HUDEP-2 (cell line): Measurements from ENCODE around the gene ARPC5.
A peak's percentile ranks its signal among the peaks of the same experiment; 100 is the strongest.
"Not testable (repeated sequence)": the region's sequence is repeated elsewhere in the genome, so short reads cannot be mapped to it uniquely, and the experiment has no call there.

Experiments used
- DNase-seq, 76 experiments: peaks; one replicate each; lab custom pipeline; 2025; ENCODE audit not compliant: unreplicated experiment in 76 of 76; lab: John Stamatoyannopoulos, UW

Gene ARPC5

DNA sequence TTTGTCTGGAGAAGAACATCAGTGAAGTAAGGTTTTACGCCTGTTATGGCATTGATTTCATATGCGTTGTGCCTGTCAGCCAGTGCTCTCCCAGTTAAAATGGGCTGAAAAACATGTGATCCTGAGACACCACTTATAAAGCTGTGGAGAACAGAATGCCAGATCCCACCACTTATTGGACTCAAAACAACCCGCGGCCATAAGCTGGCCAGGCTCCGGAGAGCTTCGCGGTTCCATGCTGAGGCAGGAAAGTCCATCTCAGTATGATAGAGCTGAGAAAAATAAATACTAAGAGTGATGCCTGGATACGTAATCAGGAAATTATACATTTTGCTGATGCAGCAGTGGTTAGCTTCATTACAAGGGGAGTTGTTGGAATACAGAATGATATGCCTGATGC is 12.5 kb upstream of the ARPC5 start:
- no peak for DNase-seq

GRCh38 chr1:183646776-183647175 is 11.2 kb upstream of the ARPC5 start:
- DNase-seq: no peak

- DNase-seq: peak in 27 of 76 experiments; percentile 1 to 55 (median 13)
Observed at GRCh38 chr1:183645531-183645930, 9.9 kb upstream of the ARPC5 start.

GRCh38 chr1:183642166-183642565 is 6.6 kb upstream of the ARPC5 start:
- DNase-seq: no peak

DNA sequence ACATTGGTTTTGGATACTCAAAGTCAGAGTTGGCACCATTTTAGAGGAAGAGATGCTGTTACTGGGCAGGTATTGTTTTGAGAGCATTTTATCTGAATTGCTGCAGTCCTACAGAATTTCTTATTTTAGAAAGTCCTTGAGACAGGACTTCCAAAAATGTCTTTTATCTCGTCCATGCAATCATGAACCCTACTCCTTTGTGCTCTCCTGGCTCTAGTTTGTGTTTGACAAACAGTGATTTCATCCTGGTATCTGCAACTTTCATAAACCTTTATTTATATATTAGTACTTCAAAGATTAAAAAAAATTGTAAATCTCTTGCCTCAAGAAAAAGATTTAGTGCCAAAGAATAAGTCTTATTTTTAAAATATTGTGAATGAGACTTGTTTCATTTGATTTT is 4.6 kb upstream of the ARPC5 start:
- no peak for DNase-seq

DNA sequence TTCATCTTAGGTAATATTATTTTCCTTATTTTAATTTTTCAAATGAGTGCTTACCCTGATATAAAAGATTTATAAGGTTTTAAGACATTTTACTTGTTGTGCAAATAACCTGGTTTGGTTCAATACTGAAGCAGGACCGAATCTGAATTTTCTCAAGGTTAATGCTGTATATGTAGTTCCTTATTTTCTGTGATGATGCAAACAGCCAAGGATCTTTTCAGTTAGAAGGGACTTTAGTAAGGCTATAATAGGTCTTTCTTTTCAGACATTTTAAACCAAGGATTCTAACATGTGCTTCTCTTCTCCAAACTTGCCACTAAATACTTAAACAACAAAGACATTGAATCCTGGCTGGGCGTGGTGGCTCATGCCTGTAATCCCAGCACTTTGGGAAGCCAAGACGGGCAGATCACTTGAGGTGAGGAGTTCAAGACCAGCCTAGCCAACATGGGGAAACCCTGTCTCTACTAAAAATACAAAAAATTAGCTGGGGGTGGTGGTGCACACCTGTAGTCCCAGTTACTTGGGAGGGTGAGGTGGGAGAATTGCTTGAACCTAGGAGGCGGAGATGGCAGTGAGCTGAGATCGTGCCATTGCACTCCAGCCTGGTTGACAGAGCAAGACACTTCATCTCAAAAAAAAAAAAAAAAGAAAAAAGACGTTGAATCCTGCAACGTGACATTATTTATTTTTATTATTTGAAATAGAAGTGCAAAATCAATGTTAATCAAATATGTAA is 3.2 kb upstream of the ARPC5 start:
- DNase-seq: no peak

GRCh38 chr1:183636783-183637182 is 1.2 kb upstream of the ARPC5 start:
- no peak for DNase-seq

- DNase-seq: no peak
Observed at GRCh38 chr1:183636334-183636682, 725 bp upstream of the ARPC5 start.

- peak in 5 of 76 experiments; percentile 1 to 35 (median 14) for DNase-seq
Observed at GRCh38 chr1:183635099-183635605, 431 bp downstream of the ARPC5 start.

- no peak for DNase-seq
Observed at GRCh38 chr1:183634429-183635065, 1.0 kb downstream of the ARPC5 start.

GRCh38 chr1:183633676-183634343 is 1.8 kb downstream of the ARPC5 start:
- peak in 21 of 76 experiments; percentile 5 to 52 (median 23) for DNase-seq

- peak in 2 of 76 experiments; percentile 4 to 8 for DNase-seq
Observed at GRCh38 chr1:183632964-183633363, 2.6 kb downstream of the ARPC5 start.

- no peak for DNase-seq
Observed at GRCh38 chr1:183632114-183632513, 3.5 kb downstream of the ARPC5 start.

GRCh38 chr1:183630748-183631147 is 4.8 kb downstream of the ARPC5 start:
- no peak for DNase-seq

GRCh38 chr1:183628537-183628936 is 7.0 kb downstream of the ARPC5 start:
- no peak for DNase-seq

- DNase-seq: not testable (repeated sequence)
Observed at GRCh38 chr1:183626236-183626635, 9.3 kb downstream of the ARPC5 start.

DNA sequence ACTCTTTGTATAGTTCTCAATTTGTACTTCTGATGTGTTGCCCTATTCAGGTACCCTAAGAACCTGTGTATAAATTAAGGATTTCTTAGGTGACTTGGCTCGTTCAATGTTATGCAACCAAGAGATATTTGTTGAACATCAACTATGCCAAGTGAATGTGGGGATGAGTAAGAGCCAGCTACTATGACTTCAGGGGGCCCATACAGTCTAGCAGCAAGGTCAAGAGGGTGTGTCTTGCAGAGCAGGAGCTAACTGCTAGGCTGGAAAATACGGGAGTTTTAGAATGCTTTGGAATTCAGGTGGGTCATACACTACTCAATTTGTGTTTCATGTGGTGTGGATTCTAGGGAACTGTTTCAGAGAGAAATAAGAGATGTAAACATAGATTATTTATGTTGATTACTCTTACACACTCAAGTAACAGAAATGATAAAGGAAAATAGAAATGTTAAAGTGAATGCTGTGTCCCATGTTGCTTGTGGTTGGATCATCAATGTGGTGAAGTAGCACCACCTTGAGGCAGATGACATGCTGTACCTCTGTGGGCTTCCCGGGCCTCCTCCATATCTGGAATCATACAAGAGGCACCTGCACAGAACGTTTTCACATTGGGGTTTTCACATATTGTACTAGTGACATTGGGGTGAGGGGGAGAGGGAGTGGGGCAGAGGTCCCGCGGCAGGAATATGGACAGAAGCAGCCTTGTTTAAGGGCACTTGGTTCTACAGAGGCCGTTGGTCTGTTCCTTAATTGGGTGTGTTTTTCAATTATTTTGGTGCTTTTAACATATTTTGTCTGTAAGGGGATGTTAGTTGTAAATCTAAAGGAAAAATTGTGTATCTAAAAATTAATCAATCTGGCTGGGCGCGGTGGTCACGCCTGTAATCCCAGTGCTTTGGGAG is 12.4 kb downstream of the ARPC5 start:
- DNase-seq: peak in 48 of 76 experiments; percentile 3 to 65 (median 24)

- DNase-seq: no peak
Observed at GRCh38 chr1:183622013-183622412, 13.6 kb downstream of the ARPC5 start.

DNA sequence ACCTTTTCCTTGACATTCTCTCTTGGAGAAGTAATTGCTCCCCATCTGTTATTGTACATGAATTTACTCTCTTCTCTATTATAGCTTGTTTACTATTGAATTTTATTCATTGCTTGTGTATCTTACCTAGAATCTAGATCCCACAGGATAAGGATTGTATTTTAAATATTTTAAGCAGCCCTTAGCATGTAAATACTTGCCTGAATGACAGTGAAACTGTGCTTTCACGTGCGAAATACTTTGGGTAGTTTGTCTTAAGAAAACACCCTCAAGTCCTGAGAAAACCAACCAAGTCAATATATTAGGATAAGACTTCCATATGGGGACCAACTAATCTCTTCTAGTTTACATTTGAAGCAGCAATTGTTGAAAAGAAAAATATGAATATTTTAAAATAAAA is 15.3 kb downstream of the ARPC5 start:
- DNase-seq: no peak

- no peak for DNase-seq
Observed at GRCh38 chr1:183619781-183620180, 15.8 kb downstream of the ARPC5 start.

GRCh38 chr1:183618202-183618601 is 17.4 kb downstream of the ARPC5 start:
- not testable (repeated sequence) for DNase-seq
